HL-60 (cell line): ENCODE results near the gene NUBP2.

Experiments used
- DNase-seq, 2 experiments: peaks; one replicate each; pipeline ENCODE4 v3.0.0-alpha.2; 2010 to 2020; ENCODE audit warnings: low read depth in 1 of 2, low spot score in 1 of 2
- H3K27ac ChIP-seq: fragments of 250-450 bp; sonication (Bioruptor Pico); replicated peaks from 2 replicates; pipeline ENCODE4 v1.5.1; 2020; ENCODE audit warnings: mild to moderate bottlenecking, moderate library complexity
- H3K27me3 ChIP-seq: fragments of 250-450 bp; sonication (Bioruptor Pico); 2 replicates; pipeline ENCODE4 v1.5.1; 2021; ENCODE audit warnings: mild to moderate bottlenecking, moderate library complexity; ENCODE audit not compliant: insufficient read depth, poor library complexity, severe bottlenecking
- H3K4me3 ChIP-seq: replicated peaks from 2 replicates; pipeline ENCODE4 v1.5.1; 2011; ENCODE audit warnings: mild to moderate bottlenecking, control low read depth, low read length; ENCODE audit not compliant: insufficient read depth
- GABPA ChIP-seq: IDR thresholded peaks from 2 replicates; pipeline ENCODE4 v1.6.1; 2012; ENCODE audit warnings: low read depth
- POLR2AphosphoS5 ChIP-seq: IDR thresholded peaks from 2 replicates; pipeline ENCODE4 v1.6.1; 2012; ENCODE audit warnings: low read depth
- SPI1 ChIP-seq: IDR thresholded peaks from 2 replicates; pipeline ENCODE4 v1.6.1; 2012; ENCODE audit warnings: low read depth, mild to moderate bottlenecking, borderline replicate concordance
- TF ChIP-seq, protein P1 (sequence below): IDR thresholded peaks from one replicate; pipeline ENCODE4 v1.5.1; 2011; ENCODE audit warnings: low read length, control low read depth, inconsistent platforms; ENCODE audit not compliant: insufficient read depth
- TF ChIP-seq, protein P2 (sequence below): IDR thresholded peaks from 2 replicates; pipeline ENCODE4 v1.6.1; 2012; ENCODE audit warnings: low read depth; ENCODE audit not compliant: insufficient replicate concordance

NUBP2 gene

DNA sequence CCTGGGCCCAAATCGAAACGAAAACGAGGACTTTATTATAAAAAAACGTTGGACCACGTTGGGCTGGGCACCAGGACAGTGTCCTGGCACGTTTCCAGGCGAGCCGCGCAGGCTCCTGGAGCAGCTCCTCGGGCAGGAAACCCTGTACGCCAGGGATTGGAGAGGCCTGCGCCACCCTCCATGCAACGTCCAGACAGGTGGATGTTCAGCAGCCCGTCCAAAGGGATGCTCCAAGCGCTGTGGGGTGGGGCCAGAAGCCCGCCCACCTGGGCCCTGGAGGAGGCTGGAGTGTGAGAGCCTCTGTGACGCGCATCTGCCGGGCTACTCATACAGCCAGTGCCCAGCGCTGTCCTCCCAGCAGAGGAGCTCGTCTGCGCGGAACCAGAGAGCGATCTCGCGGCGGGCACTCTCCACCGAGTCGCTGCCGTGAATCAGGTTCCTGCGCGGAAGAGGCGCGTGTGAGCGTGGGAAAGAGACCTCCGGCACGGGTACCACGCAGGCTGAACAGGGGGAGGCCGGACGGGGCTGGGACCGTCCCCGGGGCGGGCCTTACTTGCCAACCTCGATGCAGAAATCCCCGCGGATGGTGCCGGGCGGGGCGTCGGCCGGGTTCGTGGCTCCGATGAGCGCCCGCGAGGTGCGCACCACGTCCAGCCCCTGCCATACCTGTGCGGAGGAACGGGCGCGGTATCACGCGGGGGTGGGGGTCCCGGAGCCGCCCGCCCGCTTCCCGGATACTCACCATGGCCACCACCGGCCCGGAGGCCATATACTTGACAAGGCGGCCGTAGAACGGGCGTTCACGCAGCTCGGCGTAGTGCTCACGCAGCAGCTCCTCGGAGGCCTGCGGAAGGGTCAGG, 12.2 kb upstream of the NUBP2 start:
- DNase-seq, result peak in 1 of 2 experiments; percentile 27
- Histone ChIP-seq H3K27me3 (no peaks in the 10 kb centered on the region), H3K27ac (peak overlapping the region; percentile 65), H3K4me3 (peak overlapping the region; percentile 96)
- TF ChIP-seq POLR2AphosphoS5, result peak; percentile 25
- TF ChIP-seq SPI1, result no peak

DNA sequence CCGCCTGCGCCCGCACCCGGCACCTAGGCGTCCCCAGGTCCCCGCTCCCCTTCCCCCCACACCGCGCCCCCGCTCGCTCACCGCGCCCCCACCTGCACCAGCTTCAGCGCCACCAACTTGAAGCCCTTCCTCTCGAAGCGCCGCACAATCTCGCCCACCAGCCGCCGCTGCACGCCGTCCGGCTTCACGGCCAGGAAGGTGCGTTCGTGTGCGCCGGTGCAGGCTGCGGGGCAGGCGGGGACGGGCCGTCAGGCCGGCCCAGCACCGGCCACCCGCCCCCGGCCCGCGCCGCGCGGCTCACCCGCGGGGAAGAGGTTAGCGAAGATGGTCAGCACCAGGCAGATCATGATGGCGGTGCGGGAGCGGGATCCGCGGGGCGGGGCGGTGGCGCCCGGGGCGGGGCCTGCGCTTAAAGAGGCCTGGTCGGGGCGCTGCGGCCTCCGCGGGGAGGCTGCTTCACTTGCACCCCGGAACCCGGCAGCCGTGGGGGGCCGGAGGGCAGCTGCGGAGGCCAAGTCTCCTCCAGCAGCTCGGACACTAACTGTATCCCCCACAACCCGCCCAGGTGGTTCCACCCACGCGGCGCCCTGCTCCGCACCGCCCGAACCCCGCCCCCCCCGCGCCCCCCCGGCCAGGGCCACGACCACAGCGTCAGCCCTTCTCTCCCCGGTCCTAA, 11.4 kb upstream of the NUBP2 start, which contains the start of gene NME3:
TSS of gene NME3 (minus strand) at position 356 of the 676 bp plus-strand sequence. CDS start at position 347, 9 bp downstream.
- DNase-seq, result peak; percentile 75 to 78
- Histone ChIP-seq H3K27ac (peak within 1 kb of the TSS; percentile 91), H3K4me3 (peak within 1 kb of the TSS; percentile 96), H3K27me3 (no peaks in the 10 kb centered on the region)
- TF ChIP-seq, protein P1, sequence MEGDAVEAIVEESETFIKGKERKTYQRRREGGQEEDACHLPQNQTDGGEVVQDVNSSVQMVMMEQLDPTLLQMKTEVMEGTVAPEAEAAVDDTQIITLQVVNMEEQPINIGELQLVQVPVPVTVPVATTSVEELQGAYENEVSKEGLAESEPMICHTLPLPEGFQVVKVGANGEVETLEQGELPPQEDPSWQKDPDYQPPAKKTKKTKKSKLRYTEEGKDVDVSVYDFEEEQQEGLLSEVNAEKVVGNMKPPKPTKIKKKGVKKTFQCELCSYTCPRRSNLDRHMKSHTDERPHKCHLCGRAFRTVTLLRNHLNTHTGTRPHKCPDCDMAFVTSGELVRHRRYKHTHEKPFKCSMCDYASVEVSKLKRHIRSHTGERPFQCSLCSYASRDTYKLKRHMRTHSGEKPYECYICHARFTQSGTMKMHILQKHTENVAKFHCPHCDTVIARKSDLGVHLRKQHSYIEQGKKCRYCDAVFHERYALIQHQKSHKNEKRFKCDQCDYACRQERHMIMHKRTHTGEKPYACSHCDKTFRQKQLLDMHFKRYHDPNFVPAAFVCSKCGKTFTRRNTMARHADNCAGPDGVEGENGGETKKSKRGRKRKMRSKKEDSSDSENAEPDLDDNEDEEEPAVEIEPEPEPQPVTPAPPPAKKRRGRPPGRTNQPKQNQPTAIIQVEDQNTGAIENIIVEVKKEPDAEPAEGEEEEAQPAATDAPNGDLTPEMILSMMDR, result no peak
- TF ChIP-seq POLR2AphosphoS5, result no peak; the same call in 1 of the 2 replicates
- TF ChIP-seq SPI1, result no peak
- TF ChIP-seq, protein P2, sequence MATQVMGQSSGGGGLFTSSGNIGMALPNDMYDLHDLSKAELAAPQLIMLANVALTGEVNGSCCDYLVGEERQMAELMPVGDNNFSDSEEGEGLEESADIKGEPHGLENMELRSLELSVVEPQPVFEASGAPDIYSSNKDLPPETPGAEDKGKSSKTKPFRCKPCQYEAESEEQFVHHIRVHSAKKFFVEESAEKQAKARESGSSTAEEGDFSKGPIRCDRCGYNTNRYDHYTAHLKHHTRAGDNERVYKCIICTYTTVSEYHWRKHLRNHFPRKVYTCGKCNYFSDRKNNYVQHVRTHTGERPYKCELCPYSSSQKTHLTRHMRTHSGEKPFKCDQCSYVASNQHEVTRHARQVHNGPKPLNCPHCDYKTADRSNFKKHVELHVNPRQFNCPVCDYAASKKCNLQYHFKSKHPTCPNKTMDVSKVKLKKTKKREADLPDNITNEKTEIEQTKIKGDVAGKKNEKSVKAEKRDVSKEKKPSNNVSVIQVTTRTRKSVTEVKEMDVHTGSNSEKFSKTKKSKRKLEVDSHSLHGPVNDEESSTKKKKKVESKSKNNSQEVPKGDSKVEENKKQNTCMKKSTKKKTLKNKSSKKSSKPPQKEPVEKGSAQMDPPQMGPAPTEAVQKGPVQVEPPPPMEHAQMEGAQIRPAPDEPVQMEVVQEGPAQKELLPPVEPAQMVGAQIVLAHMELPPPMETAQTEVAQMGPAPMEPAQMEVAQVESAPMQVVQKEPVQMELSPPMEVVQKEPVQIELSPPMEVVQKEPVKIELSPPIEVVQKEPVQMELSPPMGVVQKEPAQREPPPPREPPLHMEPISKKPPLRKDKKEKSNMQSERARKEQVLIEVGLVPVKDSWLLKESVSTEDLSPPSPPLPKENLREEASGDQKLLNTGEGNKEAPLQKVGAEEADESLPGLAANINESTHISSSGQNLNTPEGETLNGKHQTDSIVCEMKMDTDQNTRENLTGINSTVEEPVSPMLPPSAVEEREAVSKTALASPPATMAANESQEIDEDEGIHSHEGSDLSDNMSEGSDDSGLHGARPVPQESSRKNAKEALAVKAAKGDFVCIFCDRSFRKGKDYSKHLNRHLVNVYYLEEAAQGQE, result no peak
- TF ChIP-seq GABPA, result no peak

DNA sequence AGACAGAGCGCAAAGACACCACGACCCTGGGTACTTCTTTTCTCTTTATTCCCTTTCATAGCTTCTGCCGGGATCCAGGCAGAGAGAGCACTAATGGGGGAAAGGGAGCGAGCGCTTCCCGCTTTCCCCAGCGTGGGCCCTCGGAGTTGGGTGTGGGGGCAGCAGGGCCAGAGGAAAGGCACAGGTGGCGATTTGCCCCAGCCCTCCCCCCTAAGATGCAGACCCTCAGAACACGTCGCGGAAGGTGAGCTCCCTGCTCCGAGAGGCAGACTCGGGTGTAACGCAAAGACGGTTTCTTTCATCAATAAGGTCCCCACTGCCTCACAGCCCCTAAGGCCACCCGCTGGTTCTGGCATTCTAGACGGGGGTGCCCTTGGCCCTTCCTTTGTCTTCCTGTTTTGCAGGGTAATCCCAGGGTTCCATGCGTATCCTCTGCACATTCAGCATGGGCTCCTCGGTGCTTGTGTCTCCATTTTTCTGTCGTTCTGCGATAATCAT, 10.8 kb upstream of the NUBP2 start:
- DNase-seq, result peak in 1 of 2 experiments; percentile 27
- Histone ChIP-seq H3K4me3 (peak overlapping the region; percentile 96), H3K27ac (peak overlapping the region; percentile 91), H3K27me3 (no peaks in the 10 kb centered on the region)
- peak; percentile 28; the same call in 1 of the 2 replicates for TF ChIP-seq SPI1
- TF ChIP-seq POLR2AphosphoS5, result no peak; the same call in 1 of the 2 replicates

DNA sequence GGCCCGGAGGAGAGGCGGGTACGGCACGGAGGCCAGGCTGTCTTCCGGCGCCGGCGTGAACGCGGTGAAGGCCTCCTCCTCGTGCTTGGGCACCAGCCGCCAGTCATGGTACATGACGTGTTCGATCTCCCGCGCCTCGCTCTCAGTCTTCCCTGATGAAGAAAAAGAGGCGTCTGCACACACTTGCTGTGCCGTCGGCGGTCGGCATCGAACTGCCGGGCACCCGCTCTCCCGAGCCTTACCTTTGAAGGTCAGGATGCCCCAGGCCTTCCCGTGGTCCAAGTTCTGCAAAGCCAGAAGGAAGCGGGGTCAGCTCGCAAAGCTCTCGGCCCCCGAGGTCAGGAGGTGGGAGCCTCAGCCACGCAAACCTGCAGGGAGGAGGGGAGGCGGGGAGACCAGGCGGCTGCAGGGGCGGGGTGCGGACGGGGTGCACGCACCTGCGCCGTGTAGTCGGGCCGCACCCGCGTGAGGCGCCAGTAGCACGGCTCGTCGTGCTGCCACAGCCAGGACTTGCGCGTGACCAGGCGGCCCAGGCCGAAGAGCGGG, 10.3 kb upstream of the NUBP2 start, which contains the start of gene EME2:
TSS of gene EME2 (plus strand) at position 449 of the 546 bp plus-strand sequence. CDS start 418 bp downstream, outside the sequence.
- TF ChIP-seq, protein P2, result no peak
- TF ChIP-seq POLR2AphosphoS5, result no peak
- H3K27ac ChIP-seq, result peak within 1 kb of the TSS; percentile 91
- DNase-seq, result peak; percentile 59 to 79
- no peaks in the 10 kb centered on the region for H3K27me3 ChIP-seq
- H3K4me3 ChIP-seq, result peak within 1 kb of the TSS; percentile 96
